ENCODE data around the gene STX8. TPM values are rescaled to one million over a fixed set of nuclear protein-coding genes. Genes with fewer than 3 reads are reported as not detected.
"Not testable (repeated sequence)": the region's sequence is repeated elsewhere in the genome, so short reads cannot be mapped to it uniquely, and the experiment has no call there.

The STX8 gene
- total RNA-seq, 2 donors from 2014 or later: 41.6 to 57.2 TPM

DNA sequence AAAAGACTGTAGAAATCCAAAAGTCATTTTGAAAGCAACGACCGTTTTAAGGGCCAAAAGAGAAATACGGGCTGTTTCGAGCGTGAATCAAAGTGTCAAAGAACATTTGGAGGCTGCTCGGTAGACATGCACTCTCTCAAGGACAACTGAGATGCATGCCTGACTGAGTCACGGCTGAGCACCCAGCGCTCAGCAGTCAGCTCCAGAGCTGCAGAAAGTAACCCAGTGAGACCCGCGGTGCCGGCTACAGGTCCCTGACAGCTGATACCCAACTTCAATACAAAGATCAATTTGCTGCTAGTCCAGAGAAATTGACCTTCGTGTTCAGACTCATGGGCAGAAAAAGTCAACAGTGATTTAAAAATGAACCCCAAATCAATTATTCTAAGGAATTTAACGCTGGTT is 214.9 kb downstream of the STX8 start:
- Histone ChIP-seq H3K27me3 (no peaks in the 10 kb centered on the region), H3K27ac (no peak overlapping the region), H3K9ac (ENCODE audit: low read depth in 2 of 2, low read length in 2 of 2) (no peak overlapping the region), H3K9me3 (no peaks in the 10 kb centered on the region), H3K36me3 (no peaks in the 10 kb centered on the region), H3K4me3 (no peak overlapping the region), H3K4me1 (no peaks in the 10 kb centered on the region)
- TF ChIP-seq CTCF (IDR thresholded peaks at IDR 0.05): no peak
- intact Hi-C loops (cut with DNase I): no loop called here
- DNase-seq: no peak

DNA sequence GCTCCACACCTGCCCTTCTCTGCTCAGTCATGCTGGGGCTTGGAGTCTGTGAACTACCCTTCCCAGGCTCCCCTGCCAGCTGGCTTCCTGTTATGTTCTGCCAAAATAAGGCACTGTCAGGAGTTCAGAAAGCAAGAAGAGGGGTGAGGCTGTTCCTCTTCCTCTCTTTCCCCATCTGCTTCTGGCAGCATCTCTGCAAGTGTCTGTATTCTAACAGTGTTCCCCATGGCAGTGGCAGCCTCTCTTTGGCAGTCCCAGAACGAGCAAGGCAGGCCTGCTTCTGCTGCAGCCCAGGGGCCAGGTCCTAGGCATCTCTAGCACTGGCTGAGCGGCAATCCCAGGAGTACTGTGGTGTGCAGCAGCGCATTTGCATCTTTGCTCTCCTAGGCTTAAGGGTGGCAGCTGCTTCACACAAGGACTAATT is 219.1 kb downstream of the STX8 start:
- no peaks in the 10 kb centered on the region for H3K4me1 ChIP-seq
- no peaks in the 10 kb centered on the region for H3K9me3 ChIP-seq
- H3K27me3 ChIP-seq: no peaks in the 10 kb centered on the region
- no peak for DNase-seq
- intact Hi-C loops (cut with DNase I): no loop called here
- H3K36me3 ChIP-seq: no peaks in the 10 kb centered on the region
- H3K4me3 ChIP-seq: no peak overlapping the region
- no peak overlapping the region for H3K9ac ChIP-seq (ENCODE audit: low read depth in 2 of 2, low read length in 2 of 2)
- no peak for TF ChIP-seq CTCF (IDR thresholded peaks at IDR 0.05)
- no peak overlapping the region for H3K27ac ChIP-seq

DNA sequence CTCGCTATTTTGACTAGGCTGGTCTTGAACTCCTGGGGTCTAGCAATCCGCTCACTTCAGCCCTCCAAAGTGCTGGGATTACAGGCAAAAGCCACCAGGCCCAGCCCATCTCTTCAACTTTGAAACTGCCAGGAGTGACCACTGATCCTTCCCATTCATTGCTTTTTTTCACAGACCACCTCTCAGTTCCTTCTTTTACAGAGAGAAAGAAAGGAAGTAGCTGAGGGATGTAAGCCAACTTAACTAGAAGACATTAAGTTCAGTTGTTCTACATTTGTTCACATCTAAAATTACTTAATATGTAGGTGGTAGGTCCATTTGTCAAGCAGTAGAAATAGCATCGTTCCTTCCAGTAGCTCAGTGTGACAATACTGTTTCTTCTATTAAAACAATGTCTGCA is 219.8 kb downstream of the STX8 start:
- no peak overlapping the region for H3K9ac ChIP-seq (ENCODE audit: low read depth in 2 of 2, low read length in 2 of 2)
- intact Hi-C loops (cut with DNase I): no loop called here
- no peaks in the 10 kb centered on the region for H3K27me3 ChIP-seq
- no peak for TF ChIP-seq CTCF (IDR thresholded peaks at IDR 0.05)
- DNase-seq: no peak
- no peaks in the 10 kb centered on the region for H3K4me1 ChIP-seq
- H3K4me3 ChIP-seq: no peak overlapping the region
- no peaks in the 10 kb centered on the region for H3K36me3 ChIP-seq
- H3K27ac ChIP-seq: no peak overlapping the region
- H3K9me3 ChIP-seq: no peaks in the 10 kb centered on the region

DNA sequence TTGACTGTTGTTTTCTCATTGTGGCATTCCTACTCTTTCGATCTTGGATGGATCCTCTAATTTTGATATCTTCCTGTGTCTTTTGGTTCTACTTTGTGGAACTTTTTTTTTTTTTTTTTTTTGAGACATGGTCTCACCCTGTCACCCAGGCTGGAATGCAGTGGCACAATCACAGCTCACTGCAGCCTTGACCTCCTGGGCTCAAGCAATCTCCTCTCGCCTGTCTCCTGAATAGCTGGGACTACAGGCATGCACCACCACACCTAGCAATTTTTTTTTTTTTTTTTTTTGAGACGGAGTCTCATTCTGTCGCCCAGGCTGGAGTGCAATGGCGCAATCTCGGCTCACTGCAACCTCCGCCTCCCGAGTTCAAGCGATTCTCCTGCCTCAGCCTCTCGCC is 220.4 kb downstream of the STX8 start:
- H3K9me3 ChIP-seq; H3K27ac ChIP-seq; H3K9ac ChIP-seq (ENCODE audit: low read depth in 2 of 2, low read length in 2 of 2); DNase-seq; H3K4me1 ChIP-seq; intact Hi-C loops (cut with DNase I); H3K36me3 ChIP-seq; H3K27me3 ChIP-seq; H3K4me3 ChIP-seq: not testable (repeated sequence)

DNA sequence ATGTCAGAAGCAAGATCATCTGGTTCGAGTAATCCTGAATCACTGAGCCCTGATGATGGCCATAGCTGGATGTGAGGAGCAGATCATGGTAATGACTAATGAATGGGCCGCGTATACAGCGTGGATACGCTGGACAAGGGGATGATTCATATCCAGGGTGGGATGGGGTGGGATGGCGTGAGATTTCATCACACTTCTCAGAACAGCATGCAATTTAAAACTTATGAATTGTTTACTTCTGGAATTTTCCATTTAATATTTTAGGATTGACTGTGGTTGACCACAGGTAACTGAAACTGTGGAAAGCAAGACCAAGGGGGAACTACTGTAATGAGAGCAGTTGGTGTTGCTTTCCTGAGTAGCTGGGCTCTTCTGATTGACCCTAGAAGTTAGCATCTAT is 225.5 kb downstream of the STX8 start:
- intact Hi-C loops (cut with DNase I): no loop called here

More for the DNA sequence above, 225.5 kb downstream of the STX8 start:
- no peak overlapping the region for H3K9ac ChIP-seq (ENCODE audit: low read depth in 2 of 2, low read length in 2 of 2)
- no peak overlapping the region for H3K4me3 ChIP-seq
- no peaks in the 10 kb centered on the region for H3K36me3 ChIP-seq
- no peak for TF ChIP-seq CTCF (IDR thresholded peaks at IDR 0.05)
- no peaks in the 10 kb centered on the region for H3K27me3 ChIP-seq
- no peak overlapping the region for H3K27ac ChIP-seq
- no peaks in the 10 kb centered on the region for H3K9me3 ChIP-seq
- H3K4me1 ChIP-seq: no peaks in the 10 kb centered on the region
- DNase-seq: no peak
